DMS153 treated with DMSO at 0.1 percent for 48 hours (cell line): ENCODE measurements around the gene WNT5B.
"Not testable (repeated sequence)": the region's sequence is repeated elsewhere in the genome, so short reads cannot be mapped to it uniquely, and the experiment has no call there.

Source experiments
- DNase-seq: peaks from one replicate; lab custom pipeline; 2025; ENCODE audit not compliant: unreplicated experiment; lab: John Stamatoyannopoulos, UW

WNT5B gene

GRCh38 chr12:1681493-1681807 lies 52.4 kb downstream of the WNT5B start:
- no peak for DNase-seq

- no peak for DNase-seq
Observed at GRCh38 chr12:1688086-1688710, 59.2 kb downstream of the WNT5B start.

- peak; percentile 93 for DNase-seq
Observed at GRCh38 chr12:1690578-1691122, 61.6 kb downstream of the WNT5B start, which contains the start of gene ADIPOR2. Gene ADIPOR2, plus strand, starts transcription at chr12:1691070. Its CDS starts 63,274 bp downstream, at chr12:1754344.

- DNase-seq, result peak; percentile 14
Observed at GRCh38 chr12:1691123-1692007, 62.3 kb downstream of the WNT5B start.

- no peak for DNase-seq
Observed at GRCh38 chr12:1692226-1692625, 63.2 kb downstream of the WNT5B start.

- no peak for DNase-seq
Observed at GRCh38 chr12:1692895-1693610, 64.0 kb downstream of the WNT5B start.

- DNase-seq, result not testable (repeated sequence)
Observed at GRCh38 chr12:1695097-1695496, 66.1 kb downstream of the WNT5B start.

- DNase-seq, result no peak
Observed at GRCh38 chr12:1695886-1696670, 67.0 kb downstream of the WNT5B start.

GRCh38 chr12:1696800-1697199 lies 67.8 kb downstream of the WNT5B start:
- DNase-seq, result no peak
